Upper lobe of left lung (tissue), 6 donors: ENCODE data around the gene ZDHHC14. TPM values are rescaled to one million over a fixed set of nuclear protein-coding genes. Genes with fewer than 3 reads are reported as not detected.

Experiments
- ATAC-seq, 2 donors: fragments of 200-7000 bp; cut with Tn5 transposase; one replicate each; pipeline ENCODE4 v1.9.1; 2022; ENCODE audit warnings: mild to moderate bottlenecking in 2 of 2, moderate library complexity in 2 of 2; ENCODE audit not compliant: low FRiP score in 2 of 2
- DNase-seq, 2 donors: peaks; one replicate each; pipeline ENCODE4 v3.0.0-alpha.2; 2019 to 2020
- H3K27ac ChIP-seq, 4 donors: fragments of 200-600 bp; sonication (generic); one replicate each; pipeline ENCODE4 v1.5.1; 2016 to 2019
- H3K27me3 ChIP-seq, 4 donors: fragments of 200-600 bp; sonication (generic); one replicate each; pipeline ENCODE4 v1.5.1; 2017 to 2019
- H3K36me3 ChIP-seq, 4 donors: fragments of 200-600 bp; sonication (generic); one replicate each; pipeline ENCODE4 v1.5.1; 2016 to 2019
- H3K4me1 ChIP-seq, 4 donors: fragments of 200-600 bp; sonication (generic); one replicate each; pipeline ENCODE4 v1.5.1; 2018 to 2019
- H3K4me3 ChIP-seq, 4 donors: fragments of 200-600 bp; sonication (generic); one replicate each; pipeline ENCODE4 v1.5.1; 2017 to 2019; ENCODE audit warnings: mild to moderate bottlenecking in 2 of 4, moderate library complexity in 1 of 4
- H3K9me3 ChIP-seq, 4 donors: fragments of 200-600 bp; sonication (generic); one replicate each; pipeline ENCODE4 v1.5.1; 2018 to 2019
- CTCF ChIP-seq, 6 experiments: fragments of 450-650 bp in 4 of 6; fragments of 200-600 bp in 2 of 6; sonication (generic) in 2 of 6; IDR thresholded peaks; one replicate each; pipeline ENCODE4 v1.5.1; 2016 to 2019; ENCODE audit warnings: antibody characterized with exemption in 6 of 6
- EP300 ChIP-seq, 4 donors: sonication (generic); formaldehyde crosslinking; IDR thresholded peaks; one replicate each; pipeline ENCODE4 v1.5.1; 2017; ENCODE audit warnings: antibody characterized with exemption in 4 of 4, control low read depth in 2 of 4
- POLR2A ChIP-seq, 4 donors: fragments of 450-650 bp; IDR thresholded peaks; one replicate each; pipeline ENCODE4 v1.5.1; 2016 to 2017; ENCODE audit warnings: antibody characterized with exemption in 4 of 4, mild to moderate bottlenecking in 2 of 4
- POLR2AphosphoS5 ChIP-seq, 2 donors: sonication (generic); formaldehyde crosslinking; IDR thresholded peaks; one replicate each; pipeline ENCODE4 v1.5.1; 2017; ENCODE audit warnings: antibody characterized with exemption in 2 of 2
- WGBS, 2 donors: methylation state at CpG; one replicate each; pipeline ENCODE4 v1.1.5; 2017 to 2018; 5-methylcytosine and 5-hydroxymethylcytosine counted together
- total RNA-seq, 6 donors: library from RNA; depleted of rRNA in 4 of 6; stranded (reverse); fragments of >200 nt in 4 of 6; gene quantifications; one replicate each; pipeline versions ENCODE4 v1.1.0 to v1.2.1, GENCODE V29; 2016 to 2021
- donor health status: DM: no; HTN: no; CAD: no; lungs with moderate emphysema.
- donor health status: DM: no; HTN: yes; CAD: no; lungs with severe emphysema.

The ZDHHC14 gene
- total RNA-seq, 6 donors from 2014 or later: 5.3 to 16.5 (median 9.4) TPM

DNA sequence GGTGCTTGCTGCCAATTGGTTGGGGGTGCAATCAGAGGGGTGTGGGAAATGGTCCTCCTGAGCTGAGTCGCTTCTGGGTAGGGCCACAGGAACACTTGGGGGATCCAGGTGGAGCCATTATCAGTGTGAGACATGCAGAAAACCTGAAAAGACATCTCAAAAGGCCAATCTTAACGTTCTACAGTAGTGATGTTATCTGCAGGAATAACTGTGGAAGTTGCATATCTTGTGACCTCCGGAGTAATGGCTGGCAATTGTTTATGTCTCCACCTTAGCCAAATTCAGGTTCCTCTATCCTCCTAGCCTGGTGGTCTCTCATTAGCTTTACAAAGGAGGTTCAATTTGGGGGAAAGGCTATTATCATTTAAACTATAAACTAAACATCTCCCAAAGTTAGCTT lies 327.2 kb downstream of the ZDHHC14 start:
- Histone ChIP-seq H3K27me3 (no peaks in the 10 kb centered on the region), H3K4me1 (no peaks in the 10 kb centered on the region), H3K4me3 (no peak overlapping the region), H3K27ac (no peak overlapping the region), H3K9me3 (no peaks in the 10 kb centered on the region), H3K36me3 (no peaks in the 10 kb centered on the region)
- ATAC-seq (no peak), DNase-seq (no peak)
- no peak for TF ChIP-seq POLR2A (IDR thresholded peaks at IDR 0.05)
- TF ChIP-seq EP300 (IDR thresholded peaks at IDR 0.05): no peak
- no peak for TF ChIP-seq POLR2AphosphoS5 (IDR thresholded peaks at IDR 0.05)
- TF ChIP-seq CTCF (IDR thresholded peaks at IDR 0.05): no peak
- 80 to 82% methylated on average over 3 of the region's 3 CpGs for WGBS, 2 donors

DNA sequence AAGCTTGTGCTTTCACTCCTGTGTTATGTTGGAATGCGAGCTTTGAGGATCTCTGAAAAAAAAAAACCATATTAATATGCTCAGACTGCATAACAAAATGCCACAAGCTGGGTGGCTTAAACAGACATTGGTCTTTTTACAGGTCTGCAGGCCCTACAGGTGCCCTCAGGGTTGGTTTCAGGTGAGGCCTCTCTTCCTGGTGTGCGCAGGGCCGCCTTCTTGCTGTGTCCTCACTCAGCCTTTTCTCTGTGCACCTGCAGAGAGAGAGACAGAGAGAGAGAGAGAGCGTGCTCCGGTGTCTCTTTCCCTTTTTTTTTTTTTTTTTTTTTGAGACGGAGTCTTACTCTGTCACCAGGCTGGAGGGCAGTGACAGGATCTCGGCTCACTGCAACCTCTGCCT lies 327.9 kb downstream of the ZDHHC14 start:
- Histone ChIP-seq H3K27ac (no peak overlapping the region), H3K4me1 (no peaks in the 10 kb centered on the region), H3K36me3 (no peaks in the 10 kb centered on the region), H3K4me3 (no peak overlapping the region), H3K9me3 (no peaks in the 10 kb centered on the region), H3K27me3 (no peaks in the 10 kb centered on the region)
- WGBS, 2 donors: 68 to 72% methylated on average over 7 of the region's 7 CpGs
- ATAC-seq (no peak), DNase-seq (no peak)
- no peak for TF ChIP-seq EP300 (IDR thresholded peaks at IDR 0.05)
- TF ChIP-seq POLR2AphosphoS5 (IDR thresholded peaks at IDR 0.05): no peak
- TF ChIP-seq POLR2A (IDR thresholded peaks at IDR 0.05): no peak
- TF ChIP-seq CTCF (IDR thresholded peaks at IDR 0.05): no peak

DNA sequence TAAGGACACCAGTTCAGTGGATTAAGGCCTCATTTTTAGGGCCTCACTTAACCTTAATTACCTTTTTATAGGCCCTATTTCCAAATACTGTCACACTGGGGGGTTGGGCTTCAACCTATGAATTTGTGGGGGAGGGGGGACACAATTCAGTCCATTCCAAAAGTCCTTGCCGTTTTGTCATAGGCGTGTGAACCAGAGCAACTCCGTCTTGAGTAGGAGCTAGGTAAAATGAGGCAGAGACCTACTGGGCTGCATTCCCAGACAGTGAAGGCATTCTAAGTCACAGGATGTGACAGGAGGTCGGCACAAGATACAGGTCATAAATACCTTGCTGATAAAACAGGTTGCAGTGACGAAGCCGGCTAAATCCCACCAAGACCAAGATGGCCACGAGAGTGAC lies 328.6 kb downstream of the ZDHHC14 start:
- DNase-seq (no peak), ATAC-seq (no peak)

DNA sequence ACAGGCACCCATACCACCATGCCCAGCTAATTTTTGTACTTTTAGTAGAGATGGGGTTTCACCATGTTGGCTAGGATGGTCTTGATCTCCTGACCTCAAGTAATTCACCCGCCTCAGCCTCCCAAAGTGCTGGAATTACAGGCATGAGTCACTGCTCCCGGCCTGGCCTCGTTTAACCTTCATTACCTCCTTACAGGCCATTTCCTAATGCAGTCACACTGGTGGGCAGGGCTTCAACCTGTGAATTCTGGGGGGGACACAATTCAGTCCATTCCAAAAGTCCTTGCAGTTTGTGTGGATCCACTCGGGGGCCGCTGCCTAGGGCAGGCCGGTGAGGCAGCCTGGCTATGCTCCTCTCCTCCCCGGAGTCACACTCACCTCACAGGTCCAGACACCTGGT lies 329.6 kb downstream of the ZDHHC14 start:
- no peak overlapping the region for H3K27ac ChIP-seq
- H3K36me3 ChIP-seq: no peaks in the 10 kb centered on the region
- H3K4me1 ChIP-seq: no peaks in the 10 kb centered on the region
- TF ChIP-seq CTCF (IDR thresholded peaks at IDR 0.05) (no peak), EP300 (IDR thresholded peaks at IDR 0.05) (no peak), POLR2A (IDR thresholded peaks at IDR 0.05) (no peak), POLR2AphosphoS5 (IDR thresholded peaks at IDR 0.05) (no peak)
- 84 to 89% methylated on average over 7 of the region's 7 CpGs for WGBS, 2 donors
- H3K4me3 ChIP-seq: no peak overlapping the region
- no peak for ATAC-seq
- H3K9me3 ChIP-seq: no peaks in the 10 kb centered on the region
- H3K27me3 ChIP-seq: no peaks in the 10 kb centered on the region
- DNase-seq: no peak

More for the DNA sequence above, 328.6 kb downstream of the ZDHHC14 start:
- TF ChIP-seq CTCF (IDR thresholded peaks at IDR 0.05) (no peak), POLR2A (IDR thresholded peaks at IDR 0.05) (no peak), POLR2AphosphoS5 (IDR thresholded peaks at IDR 0.05) (no peak), EP300 (IDR thresholded peaks at IDR 0.05) (no peak)
- WGBS, 2 donors: 70 to 79% methylated on average over 7 of the region's 7 CpGs
- Histone ChIP-seq H3K27me3 (no peaks in the 10 kb centered on the region), H3K27ac (no peak overlapping the region), H3K36me3 (no peaks in the 10 kb centered on the region), H3K9me3 (no peaks in the 10 kb centered on the region), H3K4me1 (no peaks in the 10 kb centered on the region), H3K4me3 (no peak overlapping the region)

DNA sequence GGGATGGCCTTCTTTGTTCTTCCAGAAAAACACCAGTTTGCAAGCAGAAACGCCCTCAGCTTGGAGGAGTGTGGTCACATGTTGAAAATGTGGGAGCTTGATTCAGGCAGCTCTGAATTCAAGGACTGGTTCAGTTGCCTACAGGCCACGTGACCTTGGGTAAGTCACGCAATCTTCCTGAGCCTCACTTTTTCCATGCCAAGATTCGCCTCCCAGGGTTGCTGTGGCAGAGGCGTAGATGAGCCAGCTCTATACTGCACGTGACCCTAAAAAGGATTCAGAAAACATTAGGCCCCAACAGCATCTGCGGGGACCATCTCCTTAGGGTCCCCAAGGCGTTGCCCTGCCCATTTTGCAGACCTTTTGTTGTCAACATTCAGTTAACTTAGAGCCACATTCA lies 330.1 kb downstream of the ZDHHC14 start:
- ATAC-seq: no peak
- DNase-seq: no peak
- H3K4me1 ChIP-seq: no peaks in the 10 kb centered on the region
- WGBS, 2 donors: 86 to 95% methylated on average over 8 of the region's 8 CpGs
- H3K27ac ChIP-seq: no peak overlapping the region
- no peaks in the 10 kb centered on the region for H3K9me3 ChIP-seq
- no peak for TF ChIP-seq EP300 (IDR thresholded peaks at IDR 0.05)
- TF ChIP-seq POLR2AphosphoS5 (IDR thresholded peaks at IDR 0.05): no peak
- no peak for TF ChIP-seq CTCF (IDR thresholded peaks at IDR 0.05)
- no peak for TF ChIP-seq POLR2A (IDR thresholded peaks at IDR 0.05)
- H3K36me3 ChIP-seq: no peaks in the 10 kb centered on the region
- no peaks in the 10 kb centered on the region for H3K27me3 ChIP-seq
- H3K4me3 ChIP-seq: no peak overlapping the region
